HepG2 (cell line): ENCODE data around the gene RAC3. TPM values are rescaled to one million over a fixed set of nuclear protein-coding genes. Genes with fewer than 3 reads are reported as not detected.

ENCODE experiments used
- ADNP ChIP-seq: sonication (generic); formaldehyde crosslinking; IDR thresholded peaks from 2 replicates; pipeline ENCODE4 v1.4.0; 2020; ENCODE audit warnings: missing genetic modification reagents
- FOXM1 ChIP-seq: sonication (generic); formaldehyde crosslinking; IDR thresholded peaks from 2 replicates; pipeline ENCODE4 v1.5.0; 2020; ENCODE audit warnings: missing genetic modification reagents
- FOXO4 ChIP-seq: sonication (generic); formaldehyde crosslinking; conservative IDR thresholded peaks from 2 replicates; pipeline ENCODE4 v1.8.1; 2023; ENCODE audit warnings: missing genetic modification reagents
- GATA4 ChIP-seq: sonication (generic); IDR thresholded peaks from 2 replicates; pipeline ENCODE4 v1.6.1; 2016; ENCODE audit warnings: antibody characterized with exemption, low read depth, borderline replicate concordance
- GLMP ChIP-seq: sonication (generic); formaldehyde crosslinking; IDR thresholded peaks from 2 replicates; pipeline ENCODE4 v1.9.0; 2021; ENCODE audit warnings: missing genetic modification reagents, mild to moderate bottlenecking, borderline replicate concordance
- KDM1A ChIP-seq: IDR thresholded peaks from 2 replicates; pipeline ENCODE4 v1.6.1; 2016; ENCODE audit warnings: missing compliant biosample characterization
- MTA3 ChIP-seq: sonication (generic); formaldehyde crosslinking; IDR thresholded peaks from 2 replicates; pipeline ENCODE4 v1.4.0; 2020; ENCODE audit warnings: missing genetic modification reagents
- MXI1 ChIP-seq: IDR thresholded peaks from 3 replicates; pipeline ENCODE4 v1.6.1; 2012; ENCODE audit warnings: low read depth, low read length, inconsistent platforms, borderline replicate concordance
- NCOR1 ChIP-seq: fragments of 200-600 bp; sonication (generic); IDR thresholded peaks from 2 replicates; pipeline ENCODE4 v1.7.0; 2017; ENCODE audit warnings: antibody characterized with exemption, low read length, borderline replicate concordance
- POLR2AphosphoS5 ChIP-seq: IDR thresholded peaks from 2 replicates; pipeline ENCODE4 v1.6.1; 2012; ENCODE audit warnings: low read depth, low read length
- RXRA ChIP-seq: sonication (generic); formaldehyde crosslinking; IDR thresholded peaks from 2 replicates; pipeline ENCODE4 v1.5.1; 2020; ENCODE audit warnings: missing genetic modification reagents
- XBP1 ChIP-seq: sonication (generic); formaldehyde crosslinking; IDR thresholded peaks from 2 replicates; pipeline ENCODE4 v1.5.0; 2020; ENCODE audit warnings: missing genetic modification reagents
- ZBTB37 ChIP-seq: sonication (generic); formaldehyde crosslinking; IDR thresholded peaks from 2 replicates; pipeline ENCODE4 v1.4.0; 2020; ENCODE audit warnings: mild to moderate bottlenecking, missing genetic modification reagents
- ZBTB43 ChIP-seq: sonication (generic); formaldehyde crosslinking; conservative IDR thresholded peaks from 2 replicates; pipeline ENCODE4 v1.4.0; 2020; ENCODE audit warnings: missing genetic modification reagents
- ZKSCAN1 ChIP-seq: fragments of 150-350 bp; IDR thresholded peaks from 2 replicates; pipeline ENCODE4 v1.6.1; 2014; ENCODE audit warnings: low read length
- ZNF329 ChIP-seq: sonication (generic); formaldehyde crosslinking; IDR thresholded peaks from 2 replicates; pipeline ENCODE4 v1.9.0; 2021; ENCODE audit warnings: low read depth, mild to moderate bottlenecking, missing genetic modification reagents
- ZNF563 ChIP-seq: sonication (generic); formaldehyde crosslinking; IDR thresholded peaks from 2 replicates; pipeline ENCODE4 v1.8.0; 2022; ENCODE audit warnings: mild to moderate bottlenecking, moderate library complexity, missing genetic modification reagents
- ZNF615 ChIP-seq: sonication (generic); formaldehyde crosslinking; IDR thresholded peaks from 2 replicates; pipeline ENCODE4 v1.5.0; 2020; ENCODE audit warnings: mild to moderate bottlenecking, missing genetic modification reagents, borderline replicate concordance
- ZNF713 ChIP-seq: sonication (generic); formaldehyde crosslinking; IDR thresholded peaks from 2 replicates; pipeline ENCODE4 v1.4.0; 2020; ENCODE audit warnings: mild to moderate bottlenecking, missing genetic modification reagents
- ZSCAN29 ChIP-seq: sonication (generic); formaldehyde crosslinking; conservative IDR thresholded peaks from 2 replicates; pipeline ENCODE4 v1.4.0; 2020; ENCODE audit warnings: mild to moderate bottlenecking, missing genetic modification reagents
- polyA plus RNA-seq, 8 experiments: library from polyadenylated mRNA; depleted of rRNA in 3 of 8; stranded (reverse) in 7 of 8; unstranded in 1 of 8; fragments of >200 nt; fragmentation: Illumina TruSeq in 4 of 8; extraction: Trizol in 4 of 8; gene quantifications; 2 replicates each; pipeline versions ENCODE4 v1.2.1 to v1.2.3, GENCODE V29; 2011 to 2016; ENCODE audit warnings: low read depth in 4 of 8, missing spikeins in 1 of 8, mixed read lengths in 1 of 8; ENCODE audit not compliant: insufficient read depth in 1 of 8
- total RNA-seq, 5 experiments: library from RNA; depleted of rRNA; stranded (reverse); fragments of >200 nt; fragmentation: Illumina TruSeq; extraction: Trizol; gene quantifications; 2 replicates each; pipeline ENCODE4 v1.2.3, GENCODE V29; 2016; ENCODE audit warnings: low read depth in 1 of 5
- TF ChIP-seq, protein P1 (sequence below): IDR thresholded peaks from 2 replicates; pipeline ENCODE4 v1.6.1; 2016; ENCODE audit warnings: low read depth, control low read depth
- TF ChIP-seq, protein P2 (sequence below): sonication (generic); formaldehyde crosslinking; IDR thresholded peaks from 2 replicates; pipeline ENCODE4 v1.8.1; 2023; ENCODE audit warnings: mild to moderate bottlenecking, missing genetic modification reagents, borderline replicate concordance

The RAC3 gene
- total and polyA plus RNA-seq, 2 of the 13 experiments (the other 11 are each of a cell fraction or from before 2014, with no cell fraction given): 10.5 to 21.3 TPM

DNA sequence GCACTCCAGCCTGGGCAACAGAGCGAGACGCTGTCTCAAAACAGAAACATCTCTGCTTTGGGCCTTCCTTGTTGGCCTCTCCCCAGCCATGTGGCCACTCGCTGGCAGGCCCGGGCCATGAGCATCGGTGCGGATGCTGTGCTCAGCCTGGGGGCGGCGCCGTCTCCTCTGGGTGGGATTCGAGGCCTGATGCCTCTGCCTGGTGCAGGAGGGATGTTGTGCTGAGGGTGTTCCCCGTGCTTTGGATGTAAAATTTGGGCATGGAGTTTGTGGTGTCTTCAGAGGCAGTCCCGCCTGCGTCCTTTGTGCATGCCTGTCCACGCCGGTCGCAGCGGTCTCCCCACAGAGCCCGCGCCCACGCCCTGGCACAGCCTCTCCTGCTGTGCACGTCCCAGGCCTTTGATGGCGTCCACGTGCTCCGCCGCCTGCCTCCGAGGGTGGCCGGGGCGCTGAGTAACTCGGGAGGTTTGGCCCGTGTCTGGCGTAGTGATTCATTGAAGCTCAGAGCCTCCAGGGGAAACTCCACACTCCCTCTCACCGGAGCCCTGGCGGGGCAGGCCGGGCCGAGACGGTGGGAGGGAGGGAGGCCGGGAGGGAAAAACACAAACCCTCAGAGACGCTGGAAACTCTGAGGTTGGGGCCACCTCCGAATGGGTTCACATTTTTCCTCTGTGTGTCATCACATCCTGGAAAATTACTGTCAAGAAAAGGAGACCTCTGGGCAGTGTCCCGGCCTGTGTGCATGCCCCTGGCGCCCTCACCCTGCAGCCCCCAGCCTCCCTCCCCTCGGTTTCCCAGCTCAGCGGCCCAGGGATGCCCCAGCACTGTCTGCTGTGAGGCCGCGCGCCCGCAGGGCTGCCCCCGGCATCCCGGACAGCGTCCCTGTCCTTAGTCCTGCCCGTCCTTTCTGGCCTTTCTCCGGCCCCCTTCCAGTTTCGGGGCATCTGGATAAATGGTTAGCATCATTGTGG lies 27.8 kb upstream of the RAC3 start (continued):
- TF ChIP-seq NCOR1: no peak
- TF ChIP-seq POLR2AphosphoS5: peak; percentile 29; the same call in 1 of the 2 replicates
- TF ChIP-seq ZNF329 (CRISPR knock-in tag): 0 out of 2 replicates have a peak, but pooled peaks have one; percentile 59
- peak; percentile 38; the same call in 1 of the 2 replicates for TF ChIP-seq ADNP (CRISPR knock-in tag)
- TF ChIP-seq MXI1: peak; percentile 75; the same call in 1 of the 3 replicates
- TF ChIP-seq ZSCAN29 (CRISPR knock-in tag): no peak; the same call in 1 of the 2 replicates
- TF ChIP-seq XBP1 (CRISPR knock-in tag): no peak
- peak; percentile 82 for TF ChIP-seq ZBTB43 (CRISPR knock-in tag)
- peak; percentile 88 for TF ChIP-seq RXRA
- TF ChIP-seq GATA4: peak; percentile 40; the same call in 1 of the 2 replicates
- no peak for TF ChIP-seq ZBTB37 (CRISPR knock-in tag)
- TF ChIP-seq GLMP (CRISPR knock-in tag): no peak
- TF ChIP-seq FOXM1 (CRISPR knock-in tag): no peak
- TF ChIP-seq, protein P1, sequence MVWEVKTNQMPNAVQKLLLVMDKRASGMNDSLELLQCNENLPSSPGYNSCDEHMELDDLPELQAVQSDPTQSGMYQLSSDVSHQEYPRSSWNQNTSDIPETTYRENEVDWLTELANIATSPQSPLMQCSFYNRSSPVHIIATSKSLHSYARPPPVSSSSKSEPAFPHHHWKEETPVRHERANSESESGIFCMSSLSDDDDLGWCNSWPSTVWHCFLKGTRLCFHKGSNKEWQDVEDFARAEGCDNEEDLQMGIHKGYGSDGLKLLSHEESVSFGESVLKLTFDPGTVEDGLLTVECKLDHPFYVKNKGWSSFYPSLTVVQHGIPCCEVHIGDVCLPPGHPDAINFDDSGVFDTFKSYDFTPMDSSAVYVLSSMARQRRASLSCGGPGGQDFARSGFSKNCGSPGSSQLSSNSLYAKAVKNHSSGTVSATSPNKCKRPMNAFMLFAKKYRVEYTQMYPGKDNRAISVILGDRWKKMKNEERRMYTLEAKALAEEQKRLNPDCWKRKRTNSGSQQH: peak; percentile 70; the same call in 1 of the 2 replicates
- TF ChIP-seq FOXO4 (CRISPR knock-in tag): no peak
- no peak for TF ChIP-seq MTA3 (CRISPR knock-in tag)
- TF ChIP-seq ZNF713: peak; percentile 81; the same call in 1 of the 2 replicates
- 0 out of 2 replicates have a peak, but pooled peaks have one; percentile 16 for TF ChIP-seq KDM1A (CRISPR knock-in tag)
- TF ChIP-seq ZKSCAN1: no peak
- TF ChIP-seq ZNF615: peak; percentile 93
- TF ChIP-seq, protein P2, sequence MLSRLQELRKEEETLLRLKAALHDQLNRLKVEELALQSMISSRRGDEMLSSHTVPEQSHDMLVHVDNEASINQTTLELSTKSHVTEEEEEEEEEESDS (CRISPR knock-in tag): no peak; the same call in 1 of the 2 replicates
- no peak for TF ChIP-seq ZNF563
